NCI-H2196 treated with DMSO at 0.1 percent for 48 hours (cell line): ENCODE results near the gene ZNF474.

Experiments
- DNase-seq: peaks from one replicate; lab custom pipeline; 2025; ENCODE audit not compliant: unreplicated experiment; lab: John Stamatoyannopoulos, UW

ZNF474 gene

GRCh38 chr5:122180146-122180712 is 50.9 kb downstream of the ZNF474 start:
- DNase-seq, result no peak

GRCh38 chr5:122180863-122181548 is 51.7 kb downstream of the ZNF474 start:
- no peak for DNase-seq

DNA sequence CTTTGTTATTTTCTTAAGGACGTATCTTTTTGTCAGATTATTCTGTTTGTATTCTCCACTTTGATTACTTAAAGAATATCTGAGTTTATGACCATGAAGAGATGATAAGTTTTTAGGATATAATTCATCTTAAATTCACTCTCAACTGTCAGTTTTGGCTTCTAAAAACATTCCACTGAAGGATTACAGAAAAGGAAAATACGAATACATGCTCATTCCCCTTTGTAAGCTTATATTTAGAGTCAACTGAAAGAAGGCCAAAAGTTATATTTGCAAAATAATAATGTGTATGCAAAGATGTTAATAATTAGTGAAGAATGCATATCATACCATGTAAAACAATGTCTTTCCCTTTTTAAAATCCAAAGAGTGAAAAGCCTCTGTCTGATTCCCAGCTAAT is 52.5 kb downstream of the ZNF474 start:
- DNase-seq, result no peak

- DNase-seq, result no peak
Observed at GRCh38 chr5:122182491-122182921, 53.2 kb downstream of the ZNF474 start.

DNA sequence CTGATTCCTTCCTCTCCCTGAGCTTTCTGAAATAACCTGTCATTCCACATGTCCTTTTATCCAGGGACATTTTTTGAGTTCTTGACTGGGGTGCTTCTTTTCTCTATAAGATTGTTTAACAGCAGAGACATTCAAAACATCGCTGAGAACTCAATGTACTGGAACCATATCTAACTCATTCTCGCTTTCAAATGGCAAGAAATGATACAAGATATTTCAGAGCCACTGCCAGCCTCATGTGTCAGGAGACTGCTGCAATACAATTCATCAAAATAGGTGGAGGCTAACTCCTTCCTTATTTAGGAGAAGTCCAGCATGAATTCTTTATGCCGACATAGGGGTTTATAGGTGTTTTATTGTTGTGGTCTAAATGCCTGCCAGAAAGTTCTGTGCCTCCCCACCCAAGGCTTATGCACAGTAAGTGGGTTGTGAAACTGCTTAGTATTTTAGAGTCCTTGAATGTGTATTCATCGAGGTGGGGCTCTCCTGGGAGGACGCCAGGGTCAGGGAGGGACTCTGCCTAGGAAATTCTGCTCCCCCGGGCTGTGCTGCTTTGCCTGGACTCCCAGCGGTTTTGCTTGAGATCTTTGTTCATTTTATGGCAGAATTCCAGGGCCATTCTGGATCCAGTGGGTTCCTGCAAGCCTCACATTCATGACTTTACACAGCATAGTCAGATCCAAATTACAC is 53.9 kb downstream of the ZNF474 start:
- no peak for DNase-seq

DNA sequence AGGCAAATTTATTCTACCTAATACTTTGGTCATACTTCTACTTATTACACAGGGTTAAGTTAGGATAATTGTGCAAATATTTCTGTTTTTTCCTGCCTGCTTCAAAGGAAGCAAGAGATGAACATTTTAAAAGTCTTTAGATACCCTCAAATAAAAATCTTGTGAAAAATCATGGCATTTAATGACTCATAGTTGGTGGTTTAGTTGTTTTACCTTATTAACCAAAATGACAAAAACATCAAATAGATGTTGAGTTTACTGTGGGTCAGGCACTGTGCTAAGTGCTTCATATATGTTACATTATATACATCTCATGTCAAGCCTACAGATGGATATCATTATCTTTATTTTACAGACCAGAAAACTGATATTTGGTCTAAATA is 54.4 kb downstream of the ZNF474 start:
- no peak for DNase-seq

DNA sequence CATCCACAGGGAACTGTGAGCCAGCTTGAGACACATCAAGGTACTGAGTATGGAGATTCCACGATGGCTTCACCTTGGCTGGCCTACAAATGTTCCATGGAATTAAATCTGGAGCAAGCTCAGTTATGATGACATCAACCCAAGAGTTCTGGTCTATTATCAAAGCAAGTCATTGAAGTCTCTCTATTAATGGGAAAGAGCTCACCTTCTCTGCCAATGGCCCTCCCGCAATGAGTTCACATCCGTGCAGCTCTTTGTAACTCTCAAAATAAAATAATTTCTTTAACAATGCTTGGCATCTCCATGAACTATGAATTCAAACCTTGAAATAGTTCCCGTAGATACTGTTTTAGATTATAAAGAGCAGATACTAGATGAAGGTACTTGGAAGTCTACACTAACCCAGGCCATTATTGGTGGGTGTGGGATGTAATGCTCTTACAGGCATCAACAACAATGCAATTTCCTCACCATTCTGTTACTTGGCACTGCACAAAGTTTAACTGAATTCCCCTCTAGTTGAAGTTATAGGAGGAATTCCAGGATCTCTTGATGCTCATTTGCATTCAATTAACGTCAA is 55.4 kb downstream of the ZNF474 start:
- DNase-seq, result no peak

DNA sequence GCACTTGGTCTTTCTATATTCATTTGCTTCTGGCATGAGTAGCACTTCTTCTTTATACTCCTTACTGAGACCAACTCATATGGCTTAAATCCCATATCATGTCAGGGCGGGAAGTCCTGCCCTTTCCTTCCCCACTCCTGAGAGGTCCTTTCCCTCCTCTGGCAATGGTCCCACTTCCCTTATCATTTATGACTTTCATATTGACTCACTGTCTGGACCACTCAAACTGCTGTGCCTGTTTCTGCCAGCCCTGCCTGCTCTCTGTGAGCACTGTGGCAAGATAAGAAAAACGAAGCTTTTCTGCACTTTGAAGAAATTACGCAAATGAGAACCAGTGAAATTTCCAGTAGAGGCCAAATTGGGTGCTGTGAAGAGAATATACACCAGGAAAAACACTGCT is 58.1 kb downstream of the ZNF474 start:
- DNase-seq, result no peak

- DNase-seq, result no peak
Observed at GRCh38 chr5:122190156-122190555, 60.8 kb downstream of the ZNF474 start.

GRCh38 chr5:122192497-122193496 is 63.5 kb downstream of the ZNF474 start:
- peak; percentile 11 for DNase-seq

- DNase-seq, result peak; percentile 55
Observed at GRCh38 chr5:122195802-122196394, 66.6 kb downstream of the ZNF474 start.

- no peak for DNase-seq
Observed at GRCh38 chr5:122199146-122199545, 69.8 kb downstream of the ZNF474 start.

DNA sequence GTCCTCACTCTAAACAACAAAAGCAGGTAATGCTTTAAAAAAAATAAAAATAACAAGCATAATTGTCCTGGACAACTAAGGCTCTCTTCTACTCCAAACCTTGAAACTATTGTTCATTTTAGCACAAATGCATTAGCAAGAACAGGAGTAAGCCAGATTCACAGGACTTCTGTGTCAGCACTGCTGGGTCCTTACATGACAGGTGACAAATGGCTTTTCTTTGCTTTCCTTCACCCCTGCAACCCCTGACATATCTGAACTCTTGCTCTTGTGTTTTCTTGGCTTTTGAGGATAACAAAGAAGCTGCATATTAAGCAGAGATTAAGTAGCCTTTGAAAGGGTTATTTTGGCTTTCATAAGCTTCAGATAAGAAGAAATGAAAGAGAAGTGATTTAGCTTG is 71.1 kb downstream of the ZNF474 start:
- DNase-seq, result no peak

GRCh38 chr5:122200865-122201264 is 71.5 kb downstream of the ZNF474 start:
- DNase-seq, result no peak

- no peak for DNase-seq
Observed at GRCh38 chr5:122201365-122201764, 72.0 kb downstream of the ZNF474 start.

DNA sequence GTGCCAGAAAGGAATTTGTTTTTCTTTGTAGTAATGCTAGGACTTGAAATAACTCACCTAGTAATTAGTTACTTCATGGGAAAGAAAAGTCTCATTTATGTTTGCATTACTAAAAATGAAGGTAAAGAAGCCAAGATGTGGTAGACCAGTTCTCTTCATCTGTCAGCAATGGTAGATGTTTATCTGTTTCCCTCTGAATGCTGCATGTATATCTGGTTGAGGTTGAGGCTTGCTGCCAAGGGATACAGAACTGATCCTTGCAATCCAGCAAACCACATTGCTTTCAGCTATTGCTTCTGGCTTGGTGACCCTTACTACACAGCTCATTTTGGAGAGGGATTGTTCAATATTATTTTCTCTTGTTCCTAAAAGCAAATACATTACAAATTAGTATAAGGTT is 73.6 kb downstream of the ZNF474 start:
- no peak for DNase-seq
